Measurements from ENCODE around the gene PSEN2. TPM values are rescaled to one million over a fixed set of nuclear protein-coding genes. Genes with fewer than 3 reads are reported as not detected.

The PSEN2 gene
- total RNA-seq, 1 experiment from 2014 or later = 17.4 TPM

- WGBS (ENCODE audit: extremely low coverage, insufficient read length, low lambda C conversion rate) = no CpG with 5 or more reads among the region's 3 CpGs
- no peak overlapping the region for H3K27ac ChIP-seq (ENCODE audit: insufficient read length, low read depth, low read length)
- no peak overlapping the region for H2BK15ac ChIP-seq (ENCODE audit: low read depth, low read length)
- H2AFZ ChIP-seq (ENCODE audit: low read length) = no peak overlapping the region
- H3T11ph ChIP-seq (ENCODE audit: low read length) = no peak overlapping the region
- H2BK5ac ChIP-seq (ENCODE audit: insufficient read length, low read length) = no peak overlapping the region
- H3K4ac ChIP-seq (ENCODE audit: low read depth, low read length) = no peak overlapping the region
- H3K23me2 ChIP-seq (ENCODE audit: insufficient read length, low read depth, low read length, poor library complexity, severe bottlenecking) = no peaks in the 10 kb centered on the region
- H3K4me1 ChIP-seq (ENCODE audit: insufficient read depth, low read length) = no peaks in the 10 kb centered on the region
- no peak overlapping the region for H3K23ac ChIP-seq (ENCODE audit: insufficient read length, low read depth, low read length)
- no peak for TF ChIP-seq CTCF (conservative IDR thresholded peaks at IDR 0.05)
- Mint-ChIP-seq H3K27me3 (ENCODE audit: low read depth) (no peaks in the 10 kb centered on the region), H3K4me1 (no peaks in the 10 kb centered on the region), H3K4me3 (no peak overlapping the region), H3K36me3 (ENCODE audit: insufficient read depth in 1 of 3, low read depth in 3 of 3) (peaks cover 14 to 59% (median 45%) of the 10 kb centered on the region in 3 experiments), H3K27ac (no peak overlapping the region), H3K9me3 (no peaks in the 10 kb centered on the region)
- no peak overlapping the region for H2BK12ac ChIP-seq (ENCODE audit: insufficient read length, low read depth, low read length)
- H4K91ac ChIP-seq (ENCODE audit: insufficient read length, low read depth, low read length) = no peak overlapping the region
- no peak overlapping the region for H3K4me2 ChIP-seq (ENCODE audit: insufficient read depth, insufficient read length, low read length)
- H3K18ac ChIP-seq (ENCODE audit: insufficient read length, low read depth, low read length) = no peak overlapping the region
- H4K8ac ChIP-seq (replicated peaks; ENCODE audit: insufficient read length, low read depth, low read length) = no peak overlapping the region
- no peak overlapping the region for H2BK20ac ChIP-seq (ENCODE audit: low read depth, low read length, poor library complexity, severe bottlenecking)
- no peak overlapping the region for H4K5ac ChIP-seq (ENCODE audit: insufficient read length, low read depth, low read length)
- H3K79me2 ChIP-seq (ENCODE audit: insufficient read depth, low read length) = no peaks in the 10 kb centered on the region
- no peak overlapping the region for H3K9ac ChIP-seq (ENCODE audit: extremely low read depth, insufficient read length, low read length)
- H3K27me3 ChIP-seq (ENCODE audit: insufficient read depth, low read length) = no peaks in the 10 kb centered on the region
- no peaks in the 10 kb centered on the region for H3K9me3 ChIP-seq (ENCODE audit: control insufficient read depth, low read depth, low read length)
- no peak overlapping the region for H3K56ac ChIP-seq (ENCODE audit: insufficient read length, low read depth, low read length)
- H2AK5ac ChIP-seq (ENCODE audit: insufficient read length, low read length) = no peak overlapping the region
- H3K79me1 ChIP-seq (ENCODE audit: insufficient read depth, low read depth, low read length, poor library complexity, severe bottlenecking) = no peaks in the 10 kb centered on the region
- no peak overlapping the region for H2BK120ac ChIP-seq (ENCODE audit: low read depth, low read length, poor library complexity, severe bottlenecking)
- H4K20me1 ChIP-seq (ENCODE audit: control insufficient read depth, insufficient read depth, insufficient read length) = no peaks in the 10 kb centered on the region
- H3K14ac ChIP-seq (ENCODE audit: insufficient read depth, low read length) = no peak overlapping the region
- DNase-seq = no peak
Observed at GRCh38 chr1:226894826-226895225, 24.4 kb downstream of the PSEN2 start.
